Ovary (tissue), 3 donors: Measurements from ENCODE around the gene ADCY10.

Experiments
- EP300 ChIP-seq: sonication (generic); formaldehyde crosslinking; IDR thresholded peaks from one replicate; pipeline ENCODE4 v1.6.1; 2017; ENCODE audit warnings: antibody characterized with exemption
- POLR2A ChIP-seq: fragments of 450-650 bp; IDR thresholded peaks from one replicate; pipeline ENCODE4 v1.6.1; 2017; ENCODE audit warnings: antibody characterized with exemption, mild to moderate bottlenecking, moderate library complexity
- TF ChIP-seq, protein P1 (sequence below), 3 donors: fragments of 450-650 bp in 2 of 3; fragments of 200-600 bp in 1 of 3; IDR thresholded peaks; one replicate each; pipeline versions ENCODE4 v1.5.1 to v1.8.0; 2016 to 2022; ENCODE audit warnings: antibody characterized with exemption in 3 of 3, mild to moderate bottlenecking in 1 of 3
- donor health status: DM: no; HTN: no; CAD: no.

- TF ChIP-seq POLR2A (no peak), EP300 (no peak)
- TF ChIP-seq, protein P1, sequence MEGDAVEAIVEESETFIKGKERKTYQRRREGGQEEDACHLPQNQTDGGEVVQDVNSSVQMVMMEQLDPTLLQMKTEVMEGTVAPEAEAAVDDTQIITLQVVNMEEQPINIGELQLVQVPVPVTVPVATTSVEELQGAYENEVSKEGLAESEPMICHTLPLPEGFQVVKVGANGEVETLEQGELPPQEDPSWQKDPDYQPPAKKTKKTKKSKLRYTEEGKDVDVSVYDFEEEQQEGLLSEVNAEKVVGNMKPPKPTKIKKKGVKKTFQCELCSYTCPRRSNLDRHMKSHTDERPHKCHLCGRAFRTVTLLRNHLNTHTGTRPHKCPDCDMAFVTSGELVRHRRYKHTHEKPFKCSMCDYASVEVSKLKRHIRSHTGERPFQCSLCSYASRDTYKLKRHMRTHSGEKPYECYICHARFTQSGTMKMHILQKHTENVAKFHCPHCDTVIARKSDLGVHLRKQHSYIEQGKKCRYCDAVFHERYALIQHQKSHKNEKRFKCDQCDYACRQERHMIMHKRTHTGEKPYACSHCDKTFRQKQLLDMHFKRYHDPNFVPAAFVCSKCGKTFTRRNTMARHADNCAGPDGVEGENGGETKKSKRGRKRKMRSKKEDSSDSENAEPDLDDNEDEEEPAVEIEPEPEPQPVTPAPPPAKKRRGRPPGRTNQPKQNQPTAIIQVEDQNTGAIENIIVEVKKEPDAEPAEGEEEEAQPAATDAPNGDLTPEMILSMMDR (IDR thresholded peaks at IDR 0.05) = no peak
Observed at GRCh38 chr1:167815650-167816049, 98.3 kb downstream of the ADCY10 start.
